ENCODE results near the gene ABHD2. TPM values are rescaled to one million over a fixed set of nuclear protein-coding genes. Genes with fewer than 3 reads are reported as not detected.
A peak's percentile ranks its signal among the peaks of the same experiment; 100 is the strongest.
"Not testable (repeated sequence)": the region's sequence is repeated elsewhere in the genome, so short reads cannot be mapped to it uniquely, and the experiment has no call there.

The ABHD2 gene
- total RNA-seq, 2 donors from 2014 or later, result 44.9 to 52.3 TPM

GRCh38 chr15:89136818-89137772 is 48.8 kb downstream of the ABHD2 start:
- Mint-ChIP-seq H3K9me3 (no peaks in the 10 kb centered on the region), H3K27ac (peak overlapping the region; percentile 44 to 48), H3K36me3 (peaks cover 5 to 16% of the 10 kb centered on the region in 2 donors)
- peak; percentile 52 to 59 for ATAC-seq
- no peak for DNase-seq (ENCODE audit: low spot score in 2 of 2)

GRCh38 chr15:89137926-89138325 is 49.7 kb downstream of the ABHD2 start:
- Mint-ChIP-seq H3K9me3 (no peaks in the 10 kb centered on the region), H3K27ac (peak overlapping the region in 1 of 2 donors; percentile 22), H3K36me3 (peaks cover 5 to 22% of the 10 kb centered on the region in 2 donors)
- ATAC-seq (no peak), DNase-seq (ENCODE audit: low spot score in 2 of 2) (no peak)

- ATAC-seq, result no peak
- H3K27ac Mint-ChIP-seq, result no peak overlapping the region
Observed at GRCh38 chr15:89138999-89139612, 50.9 kb downstream of the ABHD2 start.

GRCh38 chr15:89139613-89140499 is 51.6 kb downstream of the ABHD2 start:
- Mint-ChIP-seq H3K27ac (peak overlapping the region in 1 of 2 donors; percentile 9), H3K36me3 (peaks cover 5 to 28% of the 10 kb centered on the region in 2 donors), H3K9me3 (peaks cover 0 to 4% of the 10 kb centered on the region in 2 donors)
- DNase-seq (ENCODE audit: low spot score in 2 of 2), result no peak
- ATAC-seq, result no peak

More at GRCh38 chr15:89138999-89139612, 50.9 kb downstream of the ABHD2 start:
- peaks cover 5 to 22% of the 10 kb centered on the region in 2 donors for H3K36me3 Mint-ChIP-seq
- no peak for DNase-seq (ENCODE audit: low spot score in 2 of 2)
- no peaks in the 10 kb centered on the region for H3K9me3 Mint-ChIP-seq

GRCh38 chr15:89140595-89140994 is 52.3 kb downstream of the ABHD2 start:
- ATAC-seq, result no peak
- Mint-ChIP-seq H3K27ac (no peak overlapping the region), H3K36me3 (peaks cover 2 to 24% of the 10 kb centered on the region in 2 donors)

GRCh38 chr15:89141159-89141558 is 52.9 kb downstream of the ABHD2 start:
- ATAC-seq; H3K27ac Mint-ChIP-seq; DNase-seq (ENCODE audit: low spot score in 2 of 2): not testable (repeated sequence)

More at GRCh38 chr15:89140595-89140994, 52.3 kb downstream of the ABHD2 start:
- no peak for DNase-seq (ENCODE audit: low spot score in 2 of 2)
- H3K9me3 Mint-ChIP-seq, result peaks cover 0 to 4% of the 10 kb centered on the region in 2 donors

GRCh38 chr15:89141885-89142284 is 53.6 kb downstream of the ABHD2 start:
- Mint-ChIP-seq H3K9me3 (peaks cover 0 to 4% of the 10 kb centered on the region in 2 donors), H3K36me3 (peaks cover 0 to 12% of the 10 kb centered on the region in 2 donors), H3K27ac (no peak overlapping the region)
- ATAC-seq (no peak), DNase-seq (ENCODE audit: low spot score in 2 of 2) (no peak)

More at GRCh38 chr15:89141159-89141558, 52.9 kb downstream of the ABHD2 start:
- H3K36me3 Mint-ChIP-seq, result peaks cover 0 to 18% of the 10 kb centered on the region in 2 donors
- H3K9me3 Mint-ChIP-seq, result not testable (repeated sequence)

- Mint-ChIP-seq H3K9me3 (peaks cover 0 to 4% of the 10 kb centered on the region in 2 donors), H3K27ac (no peak overlapping the region), H3K36me3 (peaks cover 0 to 12% of the 10 kb centered on the region in 2 donors)
- DNase-seq (ENCODE audit: low spot score in 2 of 2) (no peak), ATAC-seq (no peak)
Observed at GRCh38 chr15:89142423-89142822, 54.2 kb downstream of the ABHD2 start.

- ATAC-seq (peak; percentile 87 to 99), DNase-seq (ENCODE audit: low spot score in 2 of 2) (no peak)
- Mint-ChIP-seq H3K27ac (no peak overlapping the region), H3K9me3 (peaks cover 0 to 4% of the 10 kb centered on the region in 2 donors), H3K36me3 (peaks cover 0 to 12% of the 10 kb centered on the region in 2 donors)
Observed at GRCh38 chr15:89143503-89144162, 55.4 kb downstream of the ABHD2 start.

- ATAC-seq (no peak), DNase-seq (ENCODE audit: low spot score in 2 of 2) (no peak)
- Mint-ChIP-seq H3K36me3 (peaks cover 0 to 12% of the 10 kb centered on the region in 2 donors), H3K9me3 (peaks cover 0 to 4% of the 10 kb centered on the region in 2 donors), H3K27ac (peak overlapping the region in 1 of 2 donors; percentile 61)
Observed at GRCh38 chr15:89144491-89144890, 56.2 kb downstream of the ABHD2 start.

GRCh38 chr15:89146366-89146765 is 58.1 kb downstream of the ABHD2 start:
- ATAC-seq, result no peak

GRCh38 chr15:89148126-89148525 is 59.9 kb downstream of the ABHD2 start:
- DNase-seq (ENCODE audit: low spot score in 2 of 2) (no peak), ATAC-seq (no peak)
- H3K27ac Mint-ChIP-seq, result no peak overlapping the region
- H3K36me3 Mint-ChIP-seq, result peaks cover 6% of the 10 kb centered on the region in 2 donors
- H3K9me3 Mint-ChIP-seq, result peaks cover 0 to 4% of the 10 kb centered on the region in 2 donors

More at GRCh38 chr15:89146366-89146765, 58.1 kb downstream of the ABHD2 start:
- Mint-ChIP-seq H3K36me3 (peaks cover under 1 to 12% of the 10 kb centered on the region in 2 donors), H3K27ac (no peak overlapping the region), H3K9me3 (peaks cover 0 to 4% of the 10 kb centered on the region in 2 donors)
- no peak for DNase-seq (ENCODE audit: low spot score in 2 of 2)

GRCh38 chr15:89149501-89150101 is 61.3 kb downstream of the ABHD2 start:
- Mint-ChIP-seq H3K36me3 (peaks cover under 1 to 6% of the 10 kb centered on the region in 2 donors), H3K9me3 (no peaks in the 10 kb centered on the region), H3K27ac (no peak overlapping the region)
- DNase-seq (ENCODE audit: low spot score in 2 of 2) (no peak), ATAC-seq (no peak)

GRCh38 chr15:89150287-89150686 is 62.0 kb downstream of the ABHD2 start:
- H3K9me3 Mint-ChIP-seq, result no peaks in the 10 kb centered on the region
- peaks cover 2 to 8% of the 10 kb centered on the region in 2 donors for H3K36me3 Mint-ChIP-seq

More at GRCh38 chr15:89150287-89150686, 62.0 kb downstream of the ABHD2 start:
- no peak overlapping the region for H3K27ac Mint-ChIP-seq
- ATAC-seq (no peak), DNase-seq (ENCODE audit: low spot score in 2 of 2) (no peak)

All from activated naive CD4-positive, alpha-beta T cell treated with anti-CD3 and anti-CD28 coated beads, Interleukin-2, amount 50 U/mL, for 72 hours (primary cell).